A549 (cell line): ENCODE measurements around the gene PPP2R5C. TPM values are rescaled to one million over a fixed set of nuclear protein-coding genes. Genes with fewer than 3 reads are reported as not detected.

ENCODE experiments used
- ATAC-seq, 2 experiments: fragments of 200-7000 bp in 1 of 2; fragments of >200 bp in 1 of 2; cut with Nextera tagmentation in 1 of 2; cut with Tn5 transposase in 1 of 2; 3 replicates each; pipeline versions ENCODE4 v1.8.0 to v1.9.1; 2018 to 2020; ENCODE audit warnings: mild to moderate bottlenecking in 1 of 2, moderate library complexity in 1 of 2
- CTCF ChIA-PET: fragments of 300-600 bp; sonication (Branson Sonifier 250); formaldehyde crosslinking; extraction: SDS; loops from one replicate; lab custom pipeline; 2021; ENCODE audit warnings: antibody characterized with exemption, inconsistent platforms; lab: Yijun Ruan, JAX
- POLR2A ChIA-PET: fragments of 350-600 bp; formaldehyde crosslinking; extraction: SDS; loops from one replicate; lab custom pipeline; 2021; ENCODE audit warnings: antibody characterized with exemption, inconsistent platforms; lab: Yijun Ruan, JAX
- DNase-seq, 2 experiments: peaks; one replicate each; pipeline versions ENCODE4 v3.0.0 to v3.0.0-alpha.2; 2011 to 2016; ENCODE audit warnings: low read depth in 1 of 2, low spot score in 1 of 2
- FAIRE-seq: peaks from 2 replicates; lab custom pipeline; 2011; peaks lifted over from hg19 to GRCh38; lab: Jason Lieb, UNC
- H3K27ac ChIP-seq, 2 experiments: fragments of >200 bp; sonication (Bioruptor Twin); formaldehyde crosslinking; 3 replicates each; pipeline ENCODE4 v1.5.1; 2016 to 2017
- H3K4me1 ChIP-seq: fragments of >200 bp; sonication (Bioruptor Twin); formaldehyde crosslinking; 3 replicates; pipeline ENCODE4 v1.6.1; 2016
- H3K4me2 ChIP-seq: fragments of >200 bp; sonication (Bioruptor Twin); formaldehyde crosslinking; 3 replicates; pipeline ENCODE4 v1.6.1; 2016
- H3K4me3 ChIP-seq: fragments of >200 bp; sonication (Bioruptor Twin); formaldehyde crosslinking; 3 replicates; pipeline ENCODE4 v1.5.1; 2016
- H3K9me3 ChIP-seq: fragments of >200 bp; sonication (Bioruptor Twin); formaldehyde crosslinking; 3 replicates; pipeline ENCODE4 v1.6.1; 2016
- ATOH8 ChIP-seq: fragments of 250-450 bp; sonication (Bioruptor Pico); IDR thresholded peaks from 2 replicates; pipeline ENCODE4 v1.5.0; 2020; ENCODE audit warnings: low read depth, mild to moderate bottlenecking, moderate library complexity
- BCL3 ChIP-seq: fragments of >200 bp; sonication (Bioruptor Twin); formaldehyde crosslinking; IDR thresholded peaks from 3 replicates; pipeline ENCODE4 v1.6.1; 2016
- BHLHE40 ChIP-seq: IDR thresholded peaks from 2 replicates; pipeline ENCODE4 v1.6.1; 2012; ENCODE audit warnings: low read depth, low read length, inconsistent platforms
- CBX8 ChIP-seq: fragments of 200-600 bp; sonication (generic); IDR thresholded peaks from 2 replicates; pipeline ENCODE4 v1.6.1; 2016
- CEBPB ChIP-seq, 2 experiments: fragments of >200 bp in 1 of 2; sonication (Bioruptor Twin) in 1 of 2; formaldehyde crosslinking in 1 of 2; IDR thresholded peaks; 2 replicates each; pipeline ENCODE4 v1.6.1; 2012 to 2016
- CHD4 ChIP-seq: fragments of 200-600 bp; sonication (generic); IDR thresholded peaks from 2 replicates; pipeline ENCODE4 v1.6.1; 2016; ENCODE audit warnings: antibody characterized with exemption, mild to moderate bottlenecking, borderline replicate concordance
- E2F6 ChIP-seq: IDR thresholded peaks from 2 replicates; pipeline ENCODE4 v1.6.1; 2012; ENCODE audit warnings: low read depth, borderline replicate concordance
- ELK1 ChIP-seq: fragments of 150-350 bp; IDR thresholded peaks from 2 replicates; pipeline ENCODE4 v1.6.1; 2014; ENCODE audit warnings: low read depth, mild to moderate bottlenecking, low read length
- EP300 ChIP-seq, 2 experiments: fragments of >200 bp; sonication (Bioruptor Twin); formaldehyde crosslinking; IDR thresholded peaks; 2 replicates in 1 of 2; 3 replicates in 1 of 2; pipeline ENCODE4 v1.6.1; 2016 to 2017
- HDAC2 ChIP-seq: fragments of 200-600 bp; sonication (generic); IDR thresholded peaks from 2 replicates; pipeline ENCODE4 v1.6.1; 2016
- HMGXB4 ChIP-seq: fragments of 250-450 bp; sonication (Bioruptor Pico); IDR thresholded peaks from 2 replicates; pipeline ENCODE4 v1.5.0; 2021; ENCODE audit warnings: mild to moderate bottlenecking, moderate library complexity, borderline replicate concordance
- HOXA7 ChIP-seq: fragments of 250-450 bp; sonication (Bioruptor Pico); IDR thresholded peaks from 2 replicates; pipeline ENCODE4 v1.5.0; 2020; ENCODE audit warnings: mild to moderate bottlenecking, moderate library complexity
- HOXB5 ChIP-seq: fragments of 250-450 bp; sonication (Bioruptor Pico); IDR thresholded peaks from 2 replicates; pipeline ENCODE4 v1.5.0; 2020; ENCODE audit warnings: mild to moderate bottlenecking, moderate library complexity
- KDM5A ChIP-seq: fragments of 200-600 bp; sonication (generic); IDR thresholded peaks from 2 replicates; pipeline ENCODE4 v1.6.1; 2016; ENCODE audit warnings: antibody characterized with exemption, mild to moderate bottlenecking
- PBX3 ChIP-seq: IDR thresholded peaks from 2 replicates; pipeline ENCODE4 v1.6.1; 2012
- RAD21 ChIP-seq, 2 experiments: fragments of >200 bp in 1 of 2; sonication (Bioruptor Twin) in 1 of 2; formaldehyde crosslinking in 1 of 2; IDR thresholded peaks in 1 of 2; conservative IDR thresholded peaks in 1 of 2; 2 replicates in 1 of 2; 3 replicates in 1 of 2; pipeline ENCODE4 v1.6.1; 2012 to 2018; ENCODE audit warnings: inconsistent platforms in 1 of 2
- RARB ChIP-seq: fragments of 250-450 bp; sonication (Bioruptor Pico); IDR thresholded peaks from 2 replicates; pipeline ENCODE4 v1.8.0; 2021; ENCODE audit warnings: mild to moderate bottlenecking, moderate library complexity
- REST ChIP-seq: fragments of 200-600 bp; sonication (generic); IDR thresholded peaks from 2 replicates; pipeline ENCODE4 v1.6.1; 2016; ENCODE audit warnings: antibody characterized with exemption, mild to moderate bottlenecking, moderate library complexity
- USF2 ChIP-seq: fragments of 450-650 bp; IDR thresholded peaks from 2 replicates; pipeline ENCODE4 v1.6.1; 2014; ENCODE audit warnings: antibody characterized with exemption
- ZFP36 ChIP-seq: fragments of 450-650 bp; IDR thresholded peaks from 2 replicates; pipeline ENCODE4 v1.6.1; 2014; ENCODE audit warnings: borderline replicate concordance; ENCODE audit not compliant: partially characterized antibody
- ZNF302 ChIP-seq: fragments of 250-450 bp; sonication (Bioruptor Pico); IDR thresholded peaks from 2 replicates; pipeline ENCODE4 v1.9.0; 2021; ENCODE audit warnings: inconsistent platforms, mild to moderate bottlenecking, moderate library complexity
- WGBS: methylation state at CpG from one replicate; pipeline ENCODE4 v1.1.6; 2017; ENCODE audit errors: missing lambda C conversion rate; 5-methylcytosine and 5-hydroxymethylcytosine counted together
- polyA plus RNA-seq, 4 experiments: library from polyadenylated mRNA; depleted of rRNA in 3 of 4; stranded (reverse); fragments of >200 nt; fragmentation: RNase III in 1 of 4; extraction: RNeasy Plus Mini Kit Qiagen cat#74134 plus additional on column Dnase treatment in 1 of 4; gene quantifications; 2 replicates in 3 of 4; 3 replicates in 1 of 4; pipeline ENCODE4 v1.2.3, GENCODE V29; 2011 to 2017

Gene PPP2R5C
- polyA plus RNA-seq, 2 of the 4 experiments (the other 2 are of a cell fraction): 74.8 to 150 TPM

- WGBS: 91% methylated on average over 7 of the region's 7 CpGs
- DNase-seq (no peak), ATAC-seq (no peak), FAIRE-seq (no peak)
- no peaks in the 10 kb centered on the region for H3K4me1 ChIP-seq
- CTCF ChIA-PET: interaction anchor here (0.6 kb wide), 1 partner anchor 31 kb away, joined by 3 read pairs; no protein-coding TSS in a partner anchor
- POLR2A ChIA-PET: no interaction called here
- H3K9me3 ChIP-seq: no peaks in the 10 kb centered on the region
- no peak overlapping the region for H3K27ac ChIP-seq
- TF ChIP-seq ATOH8: no peak
- TF ChIP-seq EP300 (IDR thresholded peaks at IDR 0.05): no peak
- TF ChIP-seq USF2: no peak
- TF ChIP-seq REST: no peak
- no peak for TF ChIP-seq ELK1
- TF ChIP-seq HDAC2: no peak
- TF ChIP-seq RARB (CRISPR knock-in tag): no peak
- TF ChIP-seq RAD21 (conservative IDR thresholded peaks at IDR 0.05 in 1 of 2, IDR thresholded peaks at IDR 0.05 in 1 of 2): no peak
- TF ChIP-seq HOXA7 (CRISPR knock-in tag): no peak
- TF ChIP-seq ZFP36: no peak
- no peak for TF ChIP-seq CHD4
- no peak for TF ChIP-seq HMGXB4 (CRISPR knock-in tag)
- TF ChIP-seq, all 56 proteins: peak for 0
- no peak overlapping the region for H3K4me2 ChIP-seq
- no peak overlapping the region for H3K4me3 ChIP-seq
Measured at GRCh38 chr14:101922866-101923265, 161.4 kb downstream of the PPP2R5C start.

GRCh38 chr14:101925152-101925551, 163.6 kb downstream of the PPP2R5C start:
- no peak for ATAC-seq
- WGBS: 97% methylated on average over 33 of the region's 33 CpGs
- H3K4me1 ChIP-seq: no peaks in the 10 kb centered on the region
- DNase-seq: no peak
- ChIA-PET POLR2A (no interaction called here), CTCF (interaction anchor here (1.3 to 2.1 kb wide), 3 partner anchors 8 to 218 kb away, joined by 5 to 9 read pairs (median 5); no protein-coding TSS in a partner anchor)
- no peak overlapping the region for H3K4me3 ChIP-seq
- H3K9me3 ChIP-seq: no peaks in the 10 kb centered on the region
- no peak overlapping the region for H3K4me2 ChIP-seq
- FAIRE-seq: no peak
- H3K27ac ChIP-seq: no peak overlapping the region
- TF ChIP-seq ZNF302 (CRISPR knock-in tag): no peak
- no peak for TF ChIP-seq E2F6
- TF ChIP-seq CBX8: no peak
- no peak for TF ChIP-seq USF2
- TF ChIP-seq CEBPB (IDR thresholded peaks at IDR 0.05): no peak
- no peak for TF ChIP-seq PBX3
- no peak for TF ChIP-seq HOXB5 (CRISPR knock-in tag)
- no peak for TF ChIP-seq BCL3
- no peak for TF ChIP-seq HMGXB4 (CRISPR knock-in tag)
- no peak for TF ChIP-seq HDAC2
- TF ChIP-seq BHLHE40: no peak
- no peak for TF ChIP-seq KDM5A
